A673 (cell line): Measurements from ENCODE around the gene DACT3. TPM values are rescaled to one million over a fixed set of nuclear protein-coding genes. Genes with fewer than 3 reads are reported as not detected.
A peak's percentile ranks its signal among the peaks of the same experiment; 100 is the strongest.

ENCODE experiments used
- BruUV-seq: library from RNA; stranded (reverse); fragments of 400-500 nt; replicated peaks from 2 replicates; lab custom pipeline; 2021; lab: Mats Ljungman, UMichigan
- CTCF ChIA-PET: fragments of 300-600 bp; sonication (Branson Sonifier 250); formaldehyde crosslinking; loops from one replicate; lab custom pipeline; 2022; ENCODE audit warnings: antibody characterized with exemption; lab: Charles Lee
- POLR2A ChIA-PET: fragments of 300-600 bp; sonication (Branson Sonifier 250); formaldehyde crosslinking; loops from one replicate; lab custom pipeline; 2022; ENCODE audit warnings: antibody characterized with exemption; ENCODE audit not compliant: low non-redundant PET; lab: Charles Lee
- DNase-seq: peaks from one replicate; pipeline ENCODE4 v3.0.0-alpha.2; 2015; ENCODE audit warnings: low spot score
- H3K27ac ChIP-seq: fragments of 200-600 bp; sonication (generic); 2 replicates; pipeline ENCODE4 v1.5.1; 2016; ENCODE audit warnings: mixed run types, low read depth, mild to moderate bottlenecking, mixed read lengths, antibody characterized with exemption, low read length; ENCODE audit not compliant: poor library complexity, severe bottlenecking
- H3K27me3 ChIP-seq: fragments of 200-600 bp; sonication (generic); replicated peaks from 2 replicates; pipeline ENCODE4 v1.6.1; 2017; ENCODE audit warnings: mixed run types, low read depth, mild to moderate bottlenecking, mixed read lengths, antibody characterized with exemption, low read length; ENCODE audit not compliant: insufficient read depth, poor library complexity
- H3K36me3 ChIP-seq: fragments of 200-600 bp; sonication (generic); 2 replicates; pipeline ENCODE4 v1.6.1; 2016; ENCODE audit warnings: mixed run types, mild to moderate bottlenecking, mixed read lengths, antibody characterized with exemption, low read length; ENCODE audit not compliant: insufficient read depth, poor library complexity, severe bottlenecking
- H3K4me1 ChIP-seq: fragments of 200-600 bp; sonication (generic); 2 replicates; pipeline ENCODE4 v1.6.1; 2017; ENCODE audit warnings: mixed run types, mild to moderate bottlenecking, mixed read lengths, antibody characterized with exemption, low read length; ENCODE audit not compliant: insufficient read depth, poor library complexity, severe bottlenecking
- H3K4me3 ChIP-seq: fragments of 200-600 bp; sonication (generic); 2 replicates; pipeline ENCODE4 v1.5.1; 2016; ENCODE audit warnings: low read depth, mixed run types, mild to moderate bottlenecking, mixed read lengths, low read length; ENCODE audit not compliant: poor library complexity, severe bottlenecking
- H3K9me3 ChIP-seq: fragments of 200-600 bp; sonication (generic); 2 replicates; pipeline ENCODE4 v1.6.1; 2016; ENCODE audit warnings: mixed run types, low read depth, mild to moderate bottlenecking, mixed read lengths, antibody characterized with exemption, low read length; ENCODE audit not compliant: poor library complexity, severe bottlenecking
- EZH2 ChIP-seq: fragments of 200-600 bp; sonication (generic); IDR thresholded peaks from 2 replicates; pipeline ENCODE4 v1.6.1; 2017; ENCODE audit warnings: borderline replicate concordance, low read depth, mild to moderate bottlenecking, mixed read lengths, antibody characterized with exemption, low read length; ENCODE audit not compliant: poor library complexity, severe bottlenecking
- intact Hi-C: fragments of 100-400 bp; cut with micrococcal nuclease; formaldehyde crosslinking; loops from one replicate; pipeline ENCODE4 v1.10.0; 2022; ENCODE audit not compliant: unreplicated experiment
- total RNA-seq: library from RNA; stranded (reverse); gene quantifications from 2 replicates; pipeline ENCODE4 v1.2.3, GENCODE V29; 2021
- TF ChIP-seq, protein P1 (sequence below): fragments of 300-800, 200-600 bp; sonication (generic); conservative IDR thresholded peaks from 2 replicates; pipeline ENCODE4 v1.5.1; 2017; ENCODE audit warnings: low read depth, mild to moderate bottlenecking, antibody characterized with exemption, low read length, moderate library complexity, mixed read lengths

DACT3 gene
- total RNA-seq, 1 experiment from 2014 or later: 0.32 TPM

GRCh38 chr19:46617601-46618000 lies 43.4 kb downstream of the DACT3 start:
- peaks cover 15% of the 10 kb centered on the region for H3K4me1 ChIP-seq
- CTCF ChIA-PET: interaction anchor here (0.5 to 4.8 kb wide), 4 partner anchors 14 to 865 kb away, joined by 4 to 35 read pairs (median 4); partner anchors contain the start of gene DACT3
- H3K27ac ChIP-seq: no peak overlapping the region
- no peaks in the 10 kb centered on the region for H3K36me3 ChIP-seq
- no peak for TF ChIP-seq EZH2
- TF ChIP-seq, protein P1, sequence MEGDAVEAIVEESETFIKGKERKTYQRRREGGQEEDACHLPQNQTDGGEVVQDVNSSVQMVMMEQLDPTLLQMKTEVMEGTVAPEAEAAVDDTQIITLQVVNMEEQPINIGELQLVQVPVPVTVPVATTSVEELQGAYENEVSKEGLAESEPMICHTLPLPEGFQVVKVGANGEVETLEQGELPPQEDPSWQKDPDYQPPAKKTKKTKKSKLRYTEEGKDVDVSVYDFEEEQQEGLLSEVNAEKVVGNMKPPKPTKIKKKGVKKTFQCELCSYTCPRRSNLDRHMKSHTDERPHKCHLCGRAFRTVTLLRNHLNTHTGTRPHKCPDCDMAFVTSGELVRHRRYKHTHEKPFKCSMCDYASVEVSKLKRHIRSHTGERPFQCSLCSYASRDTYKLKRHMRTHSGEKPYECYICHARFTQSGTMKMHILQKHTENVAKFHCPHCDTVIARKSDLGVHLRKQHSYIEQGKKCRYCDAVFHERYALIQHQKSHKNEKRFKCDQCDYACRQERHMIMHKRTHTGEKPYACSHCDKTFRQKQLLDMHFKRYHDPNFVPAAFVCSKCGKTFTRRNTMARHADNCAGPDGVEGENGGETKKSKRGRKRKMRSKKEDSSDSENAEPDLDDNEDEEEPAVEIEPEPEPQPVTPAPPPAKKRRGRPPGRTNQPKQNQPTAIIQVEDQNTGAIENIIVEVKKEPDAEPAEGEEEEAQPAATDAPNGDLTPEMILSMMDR: no peak
- BruUV-seq: no TSS peak
- H3K4me3 ChIP-seq: no peak overlapping the region
- POLR2A ChIA-PET: no interaction called here
- intact Hi-C loops: no loop called here
- H3K9me3 ChIP-seq: no peaks in the 10 kb centered on the region
- no peak for DNase-seq
- no peaks in the 10 kb centered on the region for H3K27me3 ChIP-seq

- Histone ChIP-seq H3K27ac (no peak overlapping the region), H3K4me3 (no peak overlapping the region), H3K9me3 (no peaks in the 10 kb centered on the region), H3K27me3 (no peaks in the 10 kb centered on the region), H3K36me3 (no peaks in the 10 kb centered on the region), H3K4me1 (peaks cover 15% of the 10 kb centered on the region)
- no peak for TF ChIP-seq EZH2
- TF ChIP-seq, protein P1: peak; percentile 54
- DNase-seq: no peak
- ChIA-PET POLR2A (no interaction called here), CTCF (interaction anchor here (0.5 to 4.8 kb wide), 4 partner anchors 45 to 866 kb away, joined by 4 to 35 read pairs (median 4); partner anchors contain the start of gene DACT3)
- no TSS peak for BruUV-seq
- intact Hi-C loops: no loop called here
Observed at GRCh38 chr19:46616631-46617322, 44.2 kb downstream of the DACT3 start.

GRCh38 chr19:46615966-46616365 lies 45.0 kb downstream of the DACT3 start:
- ChIA-PET POLR2A (no interaction called here), CTCF (interaction anchor here (0.5 to 4.8 kb wide), 2 partner anchors 46 to 524 kb away, joined by 4 to 35 read pairs; partner anchors contain the start of gene DACT3)
- TF ChIP-seq EZH2: no peak
- TF ChIP-seq, protein P1: no peak
- BruUV-seq: no TSS peak
- DNase-seq: no peak
- Histone ChIP-seq H3K4me1 (peaks cover 15% of the 10 kb centered on the region), H3K36me3 (no peaks in the 10 kb centered on the region), H3K9me3 (no peaks in the 10 kb centered on the region), H3K27ac (no peak overlapping the region), H3K27me3 (no peaks in the 10 kb centered on the region), H3K4me3 (no peak overlapping the region)
- intact Hi-C loops: no loop called here
